SK-N-SH (cell line): Measurements from ENCODE around the gene ARPC4. TPM values are rescaled to one million over a fixed set of nuclear protein-coding genes. Genes with fewer than 3 reads are reported as not detected.
A peak's percentile ranks its signal among the peaks of the same experiment; 100 is the strongest.

Experiments used
- CTCF ChIA-PET: fragments of 300-600, 350-600 bp; formaldehyde crosslinking; extraction: SDS; loops from one replicate; lab custom pipeline; 2021; lab: Yijun Ruan, JAX
- POLR2A ChIA-PET: fragments of 350-600 bp; sonication (Branson Sonifier 250); formaldehyde crosslinking; extraction: SDS; loops from one replicate; lab custom pipeline; 2020; ENCODE audit warnings: antibody characterized with exemption, inconsistent platforms; lab: Yijun Ruan, JAX
- DNase-seq: peaks from one replicate; pipeline ENCODE4 v3.0.0; 2012
- H2AFZ ChIP-seq: fragments of 200-600 bp; sonication (generic); 2 replicates; pipeline ENCODE4 v1.8.1; 2016; ENCODE audit warnings: antibody characterized with exemption, mild to moderate bottlenecking, low read depth
- H3F3A ChIP-seq: fragments of 200-600 bp; sonication (generic); replicated peaks from 2 replicates; pipeline ENCODE3; 2016; ENCODE audit warnings: antibody characterized with exemption, mild to moderate bottlenecking; ENCODE audit not compliant: insufficient read depth
- H3K27ac ChIP-seq, 2 experiments: fragments of 200-500 bp in 1 of 2; fragments of 200-600 bp in 1 of 2; sonication (Bioruptor generic) in 1 of 2; sonication (generic), shearing (Covaris generic) in 1 of 2; 2 replicates each; pipeline versions ENCODE4 v1.5.1 to v1.6.1; 2014 to 2016; ENCODE audit warnings: low read depth in 2 of 2, inconsistent platforms in 1 of 2, low read length in 1 of 2, mild to moderate bottlenecking in 1 of 2, mixed read lengths in 1 of 2
- H3K27me3 ChIP-seq: fragments of 200-600 bp; sonication (generic), shearing (Covaris generic); 2 replicates; pipeline ENCODE4 v1.6.1; 2016; ENCODE audit warnings: mixed run types; ENCODE audit not compliant: insufficient read depth
- H3K36me3 ChIP-seq, 2 experiments: fragments of 200-500 bp in 1 of 2; fragments of 200-600 bp in 1 of 2; sonication (Bioruptor generic) in 1 of 2; sonication (generic) in 1 of 2; replicated peaks in 1 of 2; 2 replicates each; pipeline versions ENCODE3 to v1.5.1; 2014 to 2016; ENCODE audit warnings: low read length in 1 of 2, mild to moderate bottlenecking in 1 of 2; ENCODE audit not compliant: insufficient read depth in 2 of 2, control insufficient read depth in 1 of 2
- H3K4me1 ChIP-seq, 2 experiments: fragments of 200-500 bp in 1 of 2; fragments of 200-600 bp in 1 of 2; sonication (Bioruptor generic) in 1 of 2; sonication (generic), shearing (Covaris generic) in 1 of 2; 2 replicates each; pipeline versions ENCODE4 v1.5.1 to v1.6.1; 2014 to 2016; ENCODE audit warnings: low read depth in 1 of 2, low read length in 1 of 2, mixed run types in 1 of 2; ENCODE audit not compliant: insufficient read depth in 2 of 2, control insufficient read depth in 1 of 2
- H3K4me2 ChIP-seq: fragments of 200-600 bp; sonication (generic), shearing (Covaris generic); 2 replicates; pipeline ENCODE4 v1.6.1; 2017; ENCODE audit warnings: mixed run types
- H3K4me3 ChIP-seq, 2 experiments: fragments of 200-500 bp in 1 of 2; fragments of 200-600 bp in 1 of 2; sonication (Bioruptor generic) in 1 of 2; sonication (generic), shearing (Covaris generic) in 1 of 2; 2 replicates each; pipeline versions ENCODE4 v1.5.1 to v1.8.1; 2014 to 2016; ENCODE audit warnings: low read depth in 2 of 2, inconsistent platforms in 1 of 2, low read length in 1 of 2, mild to moderate bottlenecking in 1 of 2, mixed read lengths in 1 of 2, moderate library complexity in 1 of 2
- H3K79me2 ChIP-seq: fragments of 200-600 bp; sonication (generic); 2 replicates; pipeline ENCODE4 v1.8.1; 2017; ENCODE audit warnings: mild to moderate bottlenecking; ENCODE audit not compliant: insufficient read depth
- H3K9ac ChIP-seq: fragments of 200-600 bp; sonication (generic); 2 replicates; pipeline ENCODE4 v1.6.1; 2017; ENCODE audit warnings: mixed run types
- H3K9me2 ChIP-seq: fragments of 200-600 bp; sonication (generic); 2 replicates; pipeline ENCODE4 v1.6.1; 2017; ENCODE audit warnings: mixed run types
- H3K9me3 ChIP-seq: fragments of 200-600 bp; sonication (generic); 2 replicates; pipeline ENCODE4 v1.6.1; 2017; ENCODE audit warnings: mixed run types, mild to moderate bottlenecking, moderate library complexity
- H4K20me1 ChIP-seq: fragments of 200-600 bp; sonication (generic); 2 replicates; pipeline ENCODE4 v1.6.1; 2017; ENCODE audit warnings: mild to moderate bottlenecking, mixed run types; ENCODE audit not compliant: insufficient read depth
- CHD2 ChIP-seq: fragments of 150-350 bp; IDR thresholded peaks from 2 replicates; pipeline ENCODE4 v1.6.1; 2018; ENCODE audit warnings: low read length; ENCODE audit not compliant: partially characterized antibody
- CTCF ChIP-seq: fragments of 200-600 bp; sonication (generic); IDR thresholded peaks from 2 replicates; pipeline ENCODE4 v1.6.1; 2017; ENCODE audit warnings: antibody characterized with exemption, mild to moderate bottlenecking, moderate library complexity
- ELF1 ChIP-seq: IDR thresholded peaks from 2 replicates; pipeline ENCODE4 v1.4.0; 2012
- EZH2phosphoT487 ChIP-seq: fragments of 200-600 bp; sonication (generic); IDR thresholded peaks from 2 replicates; pipeline ENCODE4 v1.6.1; 2017; ENCODE audit warnings: low read depth, mixed run types, mild to moderate bottlenecking, antibody characterized with exemption, moderate library complexity, borderline replicate concordance
- FOSL2 ChIP-seq: IDR thresholded peaks from 2 replicates; pipeline ENCODE4 v1.4.0; 2012; ENCODE audit warnings: low read depth, mild to moderate bottlenecking, moderate library complexity, borderline replicate concordance
- FOXJ3 ChIP-seq: sonication (generic); formaldehyde crosslinking; IDR thresholded peaks from 2 replicates; pipeline ENCODE4 v1.5.1; 2020; ENCODE audit warnings: mild to moderate bottlenecking, missing genetic modification reagents
- IRF3 ChIP-seq: fragments of 150-350 bp; IDR thresholded peaks from 2 replicates; pipeline ENCODE4 v1.6.1; 2016; ENCODE audit warnings: mild to moderate bottlenecking, low read depth, low read length
- JUND ChIP-seq: IDR thresholded peaks from 2 replicates; pipeline ENCODE4 v1.4.0; 2012
- MAX ChIP-seq: IDR thresholded peaks from 2 replicates; pipeline ENCODE4 v1.4.0; 2012; ENCODE audit warnings: low read depth
- MEF2A ChIP-seq: IDR thresholded peaks from 2 replicates; pipeline ENCODE4 v1.4.0; 2012; ENCODE audit warnings: low read depth, borderline replicate concordance
- MXI1 ChIP-seq: IDR thresholded peaks from 2 replicates; pipeline ENCODE4 v1.6.1; 2012; ENCODE audit warnings: mild to moderate bottlenecking, low read depth, low read length, improper control_type of control experiment
- NFIC ChIP-seq: IDR thresholded peaks from 2 replicates; pipeline ENCODE4 v1.4.0; 2012; ENCODE audit warnings: borderline replicate concordance
- REST ChIP-seq: IDR thresholded peaks from 2 replicates; pipeline ENCODE4 v1.6.1; 2012; ENCODE audit warnings: mild to moderate bottlenecking, low read depth, low read length, moderate library complexity
- SMC3 ChIP-seq: IDR thresholded peaks from 2 replicates; pipeline ENCODE4 v1.6.1; 2012; ENCODE audit warnings: low read depth, low read length, improper control_type of control experiment
- TCF12 ChIP-seq: IDR thresholded peaks from 2 replicates; pipeline ENCODE4 v1.4.0; 2012
- TEAD4 ChIP-seq: IDR thresholded peaks from 2 replicates; pipeline ENCODE4 v1.4.0; 2012; ENCODE audit warnings: mild to moderate bottlenecking, borderline replicate concordance; ENCODE audit not compliant: insufficient read depth
- USF1 ChIP-seq: IDR thresholded peaks from 2 replicates; pipeline ENCODE4 v1.4.0; 2012; ENCODE audit warnings: low read depth, borderline replicate concordance
- YY1 ChIP-seq: IDR thresholded peaks from 2 replicates; pipeline ENCODE4 v1.4.0; 2012; ENCODE audit warnings: low read depth, mild to moderate bottlenecking
- ZBTB33 ChIP-seq: IDR thresholded peaks from 2 replicates; pipeline ENCODE4 v1.4.0; 2012; ENCODE audit warnings: low read depth, borderline replicate concordance
- WGBS: methylation state at CpG from one replicate; pipeline ENCODE4 v1.1.6; 2017; ENCODE audit warnings: low lambda C conversion rate; 5-methylcytosine and 5-hydroxymethylcytosine counted together
- polyA plus RNA-seq, 3 experiments: library from polyadenylated mRNA; depleted of rRNA; stranded (reverse); fragments of >200 nt; gene quantifications; 2 replicates each; pipeline ENCODE4 v1.2.3, GENCODE V29; 2012

The ARPC4 gene
- polyA plus RNA-seq, 1 of the 3 experiments (the other 2 are of a cell fraction), result 233 TPM

- WGBS, result 91% methylated on average over 8 of the region's 13 CpGs
- CTCF ChIA-PET, result interaction anchor here (1.8 kb wide), 1 partner anchor 241 kb away, joined by 4 read pairs; no protein-coding TSS in a partner anchor
- no peak overlapping the region for H3K4me2 ChIP-seq
- TF ChIP-seq TCF12, result no peak
- TF ChIP-seq ELF1, result no peak
- TF ChIP-seq ZBTB33, result no peak
- no peak for TF ChIP-seq SMC3
- TF ChIP-seq CHD2, result no peak
- no peak for TF ChIP-seq MXI1
- no peak for TF ChIP-seq MEF2A
- no peak for TF ChIP-seq IRF3
- no peak for TF ChIP-seq FOXJ3 (CRISPR knock-in tag)
- no peak for TF ChIP-seq FOSL2
- no peak for TF ChIP-seq CTCF
- no peak for TF ChIP-seq YY1
- no peaks in the 10 kb centered on the region for H3K9me3 ChIP-seq
- no peaks in the 10 kb centered on the region for H4K20me1 ChIP-seq
- no peaks in the 10 kb centered on the region for H3K9me2 ChIP-seq
- no peak overlapping the region for H2AFZ ChIP-seq
- POLR2A ChIA-PET, result interaction anchor here (0.6 to 1.3 kb wide), 2 partner anchors 9 to 11 kb away, joined by 3 to 4 read pairs; no protein-coding TSS in a partner anchor
- peaks cover 51 to 88% of the 10 kb centered on the region in 2 experiments for H3K36me3 ChIP-seq
- peaks cover 2 to 21% of the 10 kb centered on the region in 2 experiments for H3K4me1 ChIP-seq
- no peaks in the 10 kb centered on the region for H3K27me3 ChIP-seq
- peaks cover 35% of the 10 kb centered on the region for H3F3A ChIP-seq
- DNase-seq, result no peak
- no peak overlapping the region for H3K27ac ChIP-seq
- no peak overlapping the region for H3K4me3 ChIP-seq
- H3K9ac ChIP-seq, result no peak overlapping the region
- peaks cover 13% of the 10 kb centered on the region; the same call in 1 of the 2 replicates for H3K79me2 ChIP-seq
Observed at GRCh38 chr3:9744162-9744561, 48.7 kb upstream of the ARPC4 start.

GRCh38 chr3:9745521-9745920 is 47.4 kb upstream of the ARPC4 start:
- Histone ChIP-seq H3F3A (peaks cover 39% of the 10 kb centered on the region), H3K27me3 (no peaks in the 10 kb centered on the region), H4K20me1 (no peaks in the 10 kb centered on the region), H3K4me1 (peaks cover 5 to 24% of the 10 kb centered on the region in 2 experiments), H3K9me2 (no peaks in the 10 kb centered on the region), H3K4me2 (no peak overlapping the region), H3K36me3 (peaks cover 43 to 74% of the 10 kb centered on the region in 2 experiments), H2AFZ (no peak overlapping the region), H3K79me2 (peaks cover 13% of the 10 kb centered on the region; the same call in 1 of the 2 replicates), H3K9ac (no peak overlapping the region), H3K4me3 (no peak overlapping the region), H3K9me3 (no peaks in the 10 kb centered on the region), H3K27ac (peak overlapping the region in 1 of 2 experiments; percentile 55; a peak in 2 of 4 replicates)
- DNase-seq, result no peak
- 77% methylated on average over 6 of the region's 12 CpGs for WGBS
- POLR2A ChIA-PET, result interaction anchor here (1.0 kb wide), 1 partner anchor 14 kb away, joined by 3 read pairs; the partner anchor contains the start of gene BRPF1
- CTCF ChIA-PET, result no interaction called here
- TF ChIP-seq USF1 (no peak), NFIC (no peak), MAX (no peak), JUND (no peak), REST (no peak), EZH2phosphoT487 (no peak), TEAD4 (no peak)
